ENCODE measurements around the gene VAV3. TPM values are rescaled to one million over a fixed set of nuclear protein-coding genes. Genes with fewer than 3 reads are reported as not detected.

VAV3 gene
- total and polyA plus RNA-seq, 2 of the 8 experiments (the other 6 are each of a cell fraction or from before 2014, with no cell fraction given), result 2.9 to 7.9 TPM

GRCh38 chr1:107622966-107623365 lies 342.0 kb downstream of the VAV3 start:
- WGBS, 2 experiments (ENCODE audit: extremely low coverage in 1 of 2, insufficient coverage in 1 of 2, insufficient read length in 1 of 2, insufficient replicate concordance in 2 of 2, low coverage in 1 of 2, low lambda C conversion rate in 2 of 2, missing lambda C conversion rate in 1 of 2), result 81% methylated on average over 1 of the region's 1 CpG; no CpG with 5 or more reads in 1 of the 2 experiments
- no peaks in the 10 kb centered on the region for H3K4me1 ChIP-seq (replicated peaks in 1 of 4; ENCODE audit: control insufficient read depth in 3 of 4, insufficient read depth in 4 of 4, low read length in 3 of 4)
- no peak overlapping the region for H2BK12ac ChIP-seq (ENCODE audit: low read depth, low read length)
- H3K27me3 ChIP-seq (replicated peaks in 1 of 4; ENCODE audit: control insufficient read depth in 3 of 4, extremely low read depth in 1 of 4, insufficient read depth in 3 of 4, low read length in 3 of 4), result no peaks in the 10 kb centered on the region
- H3K4me3 ChIP-seq (ENCODE audit: extremely low read depth in 1 of 4, insufficient read depth in 2 of 4, low read depth in 3 of 4, low read length in 4 of 4), result no peak overlapping the region
- no peak overlapping the region for H2BK15ac ChIP-seq (ENCODE audit: low read length)
- no peak overlapping the region for H3K4me2 ChIP-seq (ENCODE audit: insufficient read depth in 1 of 2, low read depth in 2 of 2, low read length in 2 of 2)
- no peak overlapping the region for H3K56ac ChIP-seq (replicated peaks; ENCODE audit: insufficient read length, low read depth, low read length)
- TF ChIP-seq EGR1 (IDR thresholded peaks at IDR 0.05; ENCODE audit: borderline replicate concordance, low read depth, low read length) (no peak), BCL11A (IDR thresholded peaks at IDR 0.05; ENCODE audit: low read depth in 2 of 2, low read length in 2 of 2) (no peak), RNF2 (IDR thresholded peaks at IDR 0.05; ENCODE audit: borderline replicate concordance, low read depth, low read length, missing control alignments, poor library complexity, severe bottlenecking) (no peak), KDM5A (IDR thresholded peaks at IDR 0.05; ENCODE audit: low read length) (no peak), CHD1 (IDR thresholded peaks at IDR 0.05; ENCODE audit: low read depth, low read length) (no peak), RAD21 (IDR thresholded peaks at IDR 0.05 in 1 of 2, conservative IDR thresholded peaks at IDR 0.05 in 1 of 2; ENCODE audit: low read depth in 2 of 2, low read length in 2 of 2) (no peak), CREB1 (IDR thresholded peaks at IDR 0.05) (no peak), YY1 (IDR thresholded peaks at IDR 0.05; ENCODE audit: low read depth, low read length) (no peak), JUND (IDR thresholded peaks at IDR 0.05; ENCODE audit: low read length) (no peak), CBX8 (IDR thresholded peaks at IDR 0.05; ENCODE audit: borderline replicate concordance, low read depth, low read length) (no peak), CTBP2 (IDR thresholded peaks at IDR 0.05; ENCODE audit: borderline replicate concordance, insufficient read depth, insufficient read length, low read length) (no peak), SUZ12 (IDR thresholded peaks at IDR 0.05; ENCODE audit: low read length) (no peak), ATF2 (IDR thresholded peaks at IDR 0.05; ENCODE audit: low read length) (no peak)
- no peak overlapping the region for H2BK20ac ChIP-seq (ENCODE audit: low read length)
- H3K27ac ChIP-seq (ENCODE audit: low read depth, low read length), result no peak overlapping the region
- H3K23ac ChIP-seq (ENCODE audit: insufficient read length), result no peak overlapping the region
- no peaks in the 10 kb centered on the region for H3K36me3 ChIP-seq (ENCODE audit: control insufficient read depth in 2 of 4, insufficient read depth in 4 of 4, low read length in 3 of 4)
- H3K79me2 ChIP-seq (ENCODE audit: control insufficient read depth in 1 of 2, insufficient read depth in 2 of 2, low read length in 2 of 2), result no peaks in the 10 kb centered on the region
- H3K79me1 ChIP-seq (ENCODE audit: low read depth, low read length), result no peaks in the 10 kb centered on the region
- no peaks in the 10 kb centered on the region for H3K9me3 ChIP-seq (ENCODE audit: insufficient read depth in 2 of 2, low read depth in 1 of 2, low read length in 1 of 2)
- H3K14ac ChIP-seq (ENCODE audit: insufficient read length), result no peak overlapping the region
- H3K18ac ChIP-seq (ENCODE audit: extremely low read depth, low read length), result no peak overlapping the region
- H3K23me2 ChIP-seq (ENCODE audit: low read depth, low read length), result no peaks in the 10 kb centered on the region
- no peak overlapping the region for H2AK5ac ChIP-seq (ENCODE audit: low read depth, low read length)
- FAIRE-seq (no peak), DNase-seq (ENCODE audit: low read depth in 1 of 2, low spot score in 2 of 2) (no peak)
- no peak overlapping the region for H2BK120ac ChIP-seq (replicated peaks; ENCODE audit: low read depth, low read length)
- ChIA-PET POLR2A (ENCODE audit: partially characterized antibody) (no interaction called here), CTCF (ENCODE audit: partially characterized antibody) (no interaction called here)
- no peak overlapping the region for H4K91ac ChIP-seq (replicated peaks; ENCODE audit: insufficient read length, low read length)
- H4K20me1 ChIP-seq (replicated peaks in 1 of 2; ENCODE audit: control insufficient read depth in 1 of 2, insufficient read depth in 2 of 2, low read length in 2 of 2), result no peaks in the 10 kb centered on the region
- H2AFZ ChIP-seq (ENCODE audit: low read length), result no peak overlapping the region
- no peak overlapping the region for H4K8ac ChIP-seq (ENCODE audit: extremely low read depth, insufficient read depth, low read length)
- H2BK5ac ChIP-seq (ENCODE audit: low read depth, low read length), result no peak overlapping the region
- H4K5ac ChIP-seq (ENCODE audit: insufficient read length, low read depth, low read length), result no peak overlapping the region
- no peak overlapping the region for H3K9ac ChIP-seq (replicated peaks in 1 of 4; ENCODE audit: extremely low read depth in 1 of 4, low read depth in 3 of 4, low read length in 3 of 4)
- no peak overlapping the region for H3K4ac ChIP-seq (replicated peaks; ENCODE audit: insufficient read length, low read depth, low read length)
